ENCODE measurements around the gene SERPINB6. TPM values are rescaled to one million over a fixed set of nuclear protein-coding genes. Genes with fewer than 3 reads are reported as not detected.

The SERPINB6 gene
- total and polyA plus RNA-seq, 2 of the 4 experiments (the other 2 are of a cell fraction), result 37.1 to 91.1 TPM

DNA sequence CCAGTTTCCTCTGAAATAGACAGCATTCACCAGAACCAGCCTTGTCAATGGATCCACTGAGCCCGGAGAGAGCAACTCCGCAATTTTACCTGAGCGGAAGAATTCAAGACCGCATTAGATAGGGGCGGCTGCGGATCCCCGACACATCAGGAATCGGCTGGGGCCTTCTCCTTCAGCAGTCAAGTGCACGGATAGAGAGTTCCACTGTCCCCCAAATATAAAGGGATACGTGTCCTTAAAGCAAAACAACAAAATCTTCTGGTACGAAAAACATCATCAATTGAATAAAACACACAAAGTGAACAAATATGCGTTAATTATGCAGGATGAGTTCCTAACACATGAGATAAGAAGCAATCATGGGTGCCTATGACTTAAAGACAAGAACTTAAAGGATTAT is 18.3 kb downstream of the SERPINB6 start:
- POLR2A ChIA-PET (ENCODE audit: unreplicated experiment), result interaction anchor here (0.7 kb wide), 1 partner anchor 36 kb away, joined by 3 read pairs; no protein-coding TSS in a partner anchor
- Histone ChIP-seq H3K4ac (ENCODE audit: low read depth, low read length) (peak overlapping the region; percentile 73), H3K9me1 (ENCODE audit: insufficient read depth, low read length) (0 out of 2 replicates have a peak, but pooled peaks cover 2% of the 10 kb centered on the region), H4K91ac (ENCODE audit: insufficient read depth, low read depth, low read length) (peak overlapping the region; percentile 54; the same call in 1 of the 2 replicates), H3K18ac (ENCODE audit: low read depth, low read length) (no peak overlapping the region), H2BK20ac (ENCODE audit: low read depth, low read length) (no peak overlapping the region), H4K20me1 (ENCODE audit: insufficient read depth, low read length) (no peaks in the 10 kb centered on the region), H2BK120ac (ENCODE audit: low read depth, low read length) (no peak overlapping the region; the same call in 1 of the 2 replicates), H3K79me1 (ENCODE audit: low read depth in 1 of 2, low read length in 2 of 2) (peaks cover 28 to 52% of the 10 kb centered on the region in 2 experiments), H3K27me3 (ENCODE audit: control insufficient read depth, insufficient read depth, low read length) (no peaks in the 10 kb centered on the region), H2BK15ac (ENCODE audit: low read depth, low read length) (no peak overlapping the region), H3K9ac (ENCODE audit: low read depth, low read length) (no peak overlapping the region), H2BK5ac (ENCODE audit: low read depth, low read length, poor library complexity, severe bottlenecking) (peak overlapping the region; percentile 48), H3K36me3 (ENCODE audit: control insufficient read depth, insufficient read depth, low read length) (peaks cover 36% of the 10 kb centered on the region), H4K8ac (ENCODE audit: low read depth in 2 of 2, low read length in 2 of 2) (peak overlapping the region; percentile 32 to 71; a peak in 2 of 4 replicates), H2AK5ac (ENCODE audit: low read depth, low read length) (no peak overlapping the region), H3K56ac (ENCODE audit: extremely low read depth, insufficient read depth, low read length) (no peak overlapping the region), H3K27ac (ENCODE audit: insufficient read depth, low read length) (peak overlapping the region; percentile 25), H3K9me3 (ENCODE audit: control insufficient read depth, insufficient read depth, low read length) (no peaks in the 10 kb centered on the region), H3K4me2 (ENCODE audit: low read depth, low read length) (no peak overlapping the region), H3K4me1 (ENCODE audit: control insufficient read depth, insufficient read depth, low read length) (peaks cover 3% of the 10 kb centered on the region; the same call in 1 of the 2 replicates), H4K5ac (ENCODE audit: low read depth, low read length) (no peak overlapping the region; the same call in 1 of the 2 replicates), H2AK9ac (replicated peaks; ENCODE audit: low read depth, low read length, poor library complexity) (peak overlapping the region; percentile 18), H3K23ac (ENCODE audit: low read depth, low read length) (no peak overlapping the region; the same call in 1 of the 2 replicates), H3K14ac (replicated peaks; ENCODE audit: low read depth, low read length) (no peak overlapping the region), H2AFZ (replicated peaks; ENCODE audit: low read length, poor library complexity) (peak overlapping the region; percentile 77), H3K4me3 (ENCODE audit: insufficient read depth, low read depth, low read length) (no peak overlapping the region)
- no TSS peak for BruUV-seq (replicated peaks)
- intact Hi-C loops (cut with micrococcal nuclease) (loop anchor here (2.0 kb wide), 1 partner anchor 18 kb away; the partner anchor contains the start of gene SERPINB6), in situ Hi-C loops (cut with MboI; ENCODE audit: low sequenced_read_pairs) (no loop called here), dilution Hi-C loops (cut with HindIII; ENCODE audit: low sequenced_read_pairs, unreplicated experiment) (no loop called here)
- WGBS, 2 experiments (ENCODE audit: extremely low coverage in 2 of 2, insufficient read length in 1 of 2), result 79% methylated on average over 7 of the region's 12 CpGs; no CpG with 5 or more reads in 1 of the 2 experiments
- TF ChIP-seq, protein P1, sequence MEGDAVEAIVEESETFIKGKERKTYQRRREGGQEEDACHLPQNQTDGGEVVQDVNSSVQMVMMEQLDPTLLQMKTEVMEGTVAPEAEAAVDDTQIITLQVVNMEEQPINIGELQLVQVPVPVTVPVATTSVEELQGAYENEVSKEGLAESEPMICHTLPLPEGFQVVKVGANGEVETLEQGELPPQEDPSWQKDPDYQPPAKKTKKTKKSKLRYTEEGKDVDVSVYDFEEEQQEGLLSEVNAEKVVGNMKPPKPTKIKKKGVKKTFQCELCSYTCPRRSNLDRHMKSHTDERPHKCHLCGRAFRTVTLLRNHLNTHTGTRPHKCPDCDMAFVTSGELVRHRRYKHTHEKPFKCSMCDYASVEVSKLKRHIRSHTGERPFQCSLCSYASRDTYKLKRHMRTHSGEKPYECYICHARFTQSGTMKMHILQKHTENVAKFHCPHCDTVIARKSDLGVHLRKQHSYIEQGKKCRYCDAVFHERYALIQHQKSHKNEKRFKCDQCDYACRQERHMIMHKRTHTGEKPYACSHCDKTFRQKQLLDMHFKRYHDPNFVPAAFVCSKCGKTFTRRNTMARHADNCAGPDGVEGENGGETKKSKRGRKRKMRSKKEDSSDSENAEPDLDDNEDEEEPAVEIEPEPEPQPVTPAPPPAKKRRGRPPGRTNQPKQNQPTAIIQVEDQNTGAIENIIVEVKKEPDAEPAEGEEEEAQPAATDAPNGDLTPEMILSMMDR (conservative IDR thresholded peaks at IDR 0.05; ENCODE audit: low read depth, low read length), result no peak
- TF ChIP-seq MAFK (IDR thresholded peaks at IDR 0.05; ENCODE audit: low read depth, low read length), result no peak
- no peak for TF ChIP-seq CHD1 (IDR thresholded peaks at IDR 0.05; ENCODE audit: low read depth, low read length)
- TF ChIP-seq, protein P2, sequence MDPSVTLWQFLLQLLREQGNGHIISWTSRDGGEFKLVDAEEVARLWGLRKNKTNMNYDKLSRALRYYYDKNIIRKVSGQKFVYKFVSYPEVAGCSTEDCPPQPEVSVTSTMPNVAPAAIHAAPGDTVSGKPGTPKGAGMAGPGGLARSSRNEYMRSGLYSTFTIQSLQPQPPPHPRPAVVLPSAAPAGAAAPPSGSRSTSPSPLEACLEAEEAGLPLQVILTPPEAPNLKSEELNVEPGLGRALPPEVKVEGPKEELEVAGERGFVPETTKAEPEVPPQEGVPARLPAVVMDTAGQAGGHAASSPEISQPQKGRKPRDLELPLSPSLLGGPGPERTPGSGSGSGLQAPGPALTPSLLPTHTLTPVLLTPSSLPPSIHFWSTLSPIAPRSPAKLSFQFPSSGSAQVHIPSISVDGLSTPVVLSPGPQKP (IDR thresholded peaks at IDR 0.05; ENCODE audit: borderline replicate concordance, low read depth, low read length), result no peak
- TF ChIP-seq NFE2L2 (IDR thresholded peaks at IDR 0.05; ENCODE audit: low read depth, low read length), result no peak
- TF ChIP-seq, protein P3, sequence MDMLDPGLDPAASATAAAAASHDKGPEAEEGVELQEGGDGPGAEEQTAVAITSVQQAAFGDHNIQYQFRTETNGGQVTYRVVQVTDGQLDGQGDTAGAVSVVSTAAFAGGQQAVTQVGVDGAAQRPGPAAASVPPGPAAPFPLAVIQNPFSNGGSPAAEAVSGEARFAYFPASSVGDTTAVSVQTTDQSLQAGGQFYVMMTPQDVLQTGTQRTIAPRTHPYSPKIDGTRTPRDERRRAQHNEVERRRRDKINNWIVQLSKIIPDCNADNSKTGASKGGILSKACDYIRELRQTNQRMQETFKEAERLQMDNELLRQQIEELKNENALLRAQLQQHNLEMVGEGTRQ (IDR thresholded peaks at IDR 0.05; ENCODE audit: low read depth, low read length), result no peak
- no peak for TF ChIP-seq SMC3 (IDR thresholded peaks at IDR 0.05; ENCODE audit: low read depth, low read length)
- no peak for TF ChIP-seq RAD21 (IDR thresholded peaks at IDR 0.05; ENCODE audit: low read length)
- no peak for TF ChIP-seq RFX5 (IDR thresholded peaks at IDR 0.05; ENCODE audit: low read depth, low read length)
- TF ChIP-seq CEBPB (IDR thresholded peaks at IDR 0.05; ENCODE audit: low read depth, low read length), result no peak
- ATAC-seq (ENCODE audit: low read depth), result no peak
- CTCF ChIA-PET, result interaction anchor here (0.9 to 1.8 kb wide), 20 partner anchors 9 to 371 kb away, joined by 3 to 37 read pairs (median 4); no protein-coding TSS in a partner anchor
- no peak for DNase-seq
